GM12874 (cell line): ENCODE data around the gene DDX27.

Experiments
- CTCF ChIP-seq: IDR thresholded peaks from 2 replicates; pipeline ENCODE4 v1.5.1; 2011; ENCODE audit warnings: low read depth, mild to moderate bottlenecking, control low read depth, low read length, moderate library complexity; ENCODE audit not compliant: insufficient read depth

Gene DDX27

GRCh38 chr20:49290608-49291191 is 71.5 kb downstream of the DDX27 start:
- no peak for TF ChIP-seq CTCF

- TF ChIP-seq CTCF, result no peak
These were observed 72.0 kb downstream of the DDX27 start for GRCh38 chr20:49291200-49291599.

- TF ChIP-seq CTCF, result no peak
These were observed 72.8 kb downstream of the DDX27 start for GRCh38 chr20:49292010-49292409.

GRCh38 chr20:49293122-49293521 is 73.9 kb downstream of the DDX27 start:
- no peak for TF ChIP-seq CTCF
